Measurements from ENCODE around the gene CMC4.

Gene CMC4

GRCh38 chrX:155105919-155106318 lies 35.0 kb upstream of the CMC4 start:
- Histone ChIP-seq H3K56ac (ENCODE audit: low read length) (no peak overlapping the region), H3K23ac (ENCODE audit: low read length) (no peak overlapping the region), H2BK120ac (ENCODE audit: low read depth, low read length) (no peak overlapping the region), H3K27me3 (ENCODE audit: insufficient read depth, low read length, poor library complexity) (no peaks in the 10 kb centered on the region), H3K27ac (ENCODE audit: low read depth, low read length) (no peak overlapping the region), H4K8ac (ENCODE audit: low read depth, low read length) (no peak overlapping the region), H3K79me2 (ENCODE audit: control insufficient read depth, insufficient read depth, low read length) (no peaks in the 10 kb centered on the region), H3K4ac (ENCODE audit: low read depth, low read length) (no peak overlapping the region), H3K79me1 (ENCODE audit: low read length) (no peaks in the 10 kb centered on the region), H3K9ac (ENCODE audit: low read length) (no peak overlapping the region), H3K36me3 (ENCODE audit: control insufficient read depth, insufficient read depth, low read length) (no peaks in the 10 kb centered on the region), H2BK15ac (replicated peaks; ENCODE audit: low read depth) (no peak overlapping the region), H2AK5ac (ENCODE audit: low read length) (no peak overlapping the region), H3K4me3 (ENCODE audit: low read length) (no peak overlapping the region), H3K18ac (ENCODE audit: low read length) (no peak overlapping the region), H3K4me1 (ENCODE audit: control insufficient read depth, low read depth, low read length) (no peaks in the 10 kb centered on the region), H3K4me2 (ENCODE audit: low read length) (no peak overlapping the region), H4K5ac (ENCODE audit: low read length) (no peak overlapping the region), H2BK5ac (ENCODE audit: low read length) (no peak overlapping the region)
- no peak for DNase-seq
- WGBS (ENCODE audit: extremely low coverage, insufficient coverage, low lambda C conversion rate) = no CpG with 5 or more reads among the region's 2 CpGs

- Histone ChIP-seq H3K27me3 (ENCODE audit: insufficient read depth, low read length, poor library complexity) (no peaks in the 10 kb centered on the region), H2BK120ac (ENCODE audit: low read depth, low read length) (no peak overlapping the region), H3K9ac (ENCODE audit: low read length) (no peak overlapping the region), H3K36me3 (ENCODE audit: control insufficient read depth, insufficient read depth, low read length) (no peaks in the 10 kb centered on the region), H3K27ac (ENCODE audit: low read depth, low read length) (no peak overlapping the region), H2BK5ac (ENCODE audit: low read length) (no peak overlapping the region), H3K4me2 (ENCODE audit: low read length) (no peak overlapping the region), H3K4me1 (ENCODE audit: control insufficient read depth, low read depth, low read length) (no peaks in the 10 kb centered on the region), H2BK15ac (replicated peaks; ENCODE audit: low read depth) (no peak overlapping the region), H4K5ac (ENCODE audit: low read length) (no peak overlapping the region), H2AK5ac (ENCODE audit: low read length) (no peak overlapping the region), H3K56ac (ENCODE audit: low read length) (no peak overlapping the region), H3K4ac (ENCODE audit: low read depth, low read length) (no peak overlapping the region), H3K79me1 (ENCODE audit: low read length) (no peaks in the 10 kb centered on the region), H4K8ac (ENCODE audit: low read depth, low read length) (no peak overlapping the region), H3K23ac (ENCODE audit: low read length) (no peak overlapping the region), H3K18ac (ENCODE audit: low read length) (no peak overlapping the region), H3K79me2 (ENCODE audit: control insufficient read depth, insufficient read depth, low read length) (no peaks in the 10 kb centered on the region), H3K4me3 (ENCODE audit: low read length) (no peak overlapping the region)
- DNase-seq = peak; percentile 19
- WGBS (ENCODE audit: extremely low coverage, insufficient coverage, low lambda C conversion rate) = no CpG with 5 or more reads among the region's 4 CpGs
These were observed 23.6 kb upstream of the CMC4 start for GRCh38 chrX:155094468-155095061.

GRCh38 chrX:155086961-155087735 lies 16.2 kb upstream of the CMC4 start:
- WGBS (ENCODE audit: extremely low coverage, insufficient coverage, low lambda C conversion rate) = no CpG with 5 or more reads among the region's 26 CpGs
- no peak overlapping the region for H3K4me2 ChIP-seq (ENCODE audit: low read length)

GRCh38 chrX:155086202-155086840 lies 15.4 kb upstream of the CMC4 start:
- DNase-seq = peak; percentile 64
- no peak overlapping the region for H2AK5ac ChIP-seq (ENCODE audit: low read length)

More at GRCh38 chrX:155086961-155087735, 16.2 kb upstream of the CMC4 start:
- no peak overlapping the region for H4K8ac ChIP-seq (ENCODE audit: low read depth, low read length)
- H3K4ac ChIP-seq (ENCODE audit: low read depth, low read length) = no peak overlapping the region
- no peak overlapping the region for H3K9ac ChIP-seq (ENCODE audit: low read length)
- no peak overlapping the region for H2BK15ac ChIP-seq (replicated peaks; ENCODE audit: low read depth)
- H2BK5ac ChIP-seq (ENCODE audit: low read length) = no peak overlapping the region
- H2BK120ac ChIP-seq (ENCODE audit: low read depth, low read length) = no peak overlapping the region
- no peak overlapping the region for H3K18ac ChIP-seq (ENCODE audit: low read length)
- no peak overlapping the region for H3K27ac ChIP-seq (ENCODE audit: low read depth, low read length)
- H3K79me1 ChIP-seq (ENCODE audit: low read length) = no peaks in the 10 kb centered on the region
- no peak overlapping the region for H2AK5ac ChIP-seq (ENCODE audit: low read length)
- no peak overlapping the region for H3K56ac ChIP-seq (ENCODE audit: low read length)
- no peak overlapping the region for H4K5ac ChIP-seq (ENCODE audit: low read length)
- no peak overlapping the region for H3K23ac ChIP-seq (ENCODE audit: low read length)
- H3K4me1 ChIP-seq (ENCODE audit: control insufficient read depth, low read depth, low read length) = no peaks in the 10 kb centered on the region
- DNase-seq = no peak
- H3K79me2 ChIP-seq (ENCODE audit: control insufficient read depth, insufficient read depth, low read length) = no peaks in the 10 kb centered on the region
- no peaks in the 10 kb centered on the region for H3K36me3 ChIP-seq (ENCODE audit: control insufficient read depth, insufficient read depth, low read length)
- no peak overlapping the region for H3K4me3 ChIP-seq (ENCODE audit: low read length)
- H3K27me3 ChIP-seq (ENCODE audit: insufficient read depth, low read length, poor library complexity) = no peaks in the 10 kb centered on the region

GRCh38 chrX:155071694-155072280 lies 851 bp upstream of the CMC4 start:
- no peaks in the 10 kb centered on the region for H3K27me3 ChIP-seq (ENCODE audit: insufficient read depth, low read length, poor library complexity)
- peaks cover 3% of the 10 kb centered on the region for H3K79me2 ChIP-seq (ENCODE audit: control insufficient read depth, insufficient read depth, low read length)
- H3K9ac ChIP-seq (ENCODE audit: low read length) = peak overlapping the region; percentile 88
- no peaks in the 10 kb centered on the region for H3K4me1 ChIP-seq (ENCODE audit: control insufficient read depth, low read depth, low read length)
- H3K56ac ChIP-seq (ENCODE audit: low read length) = peak overlapping the region; percentile 98
- peak overlapping the region; percentile 44 for H3K27ac ChIP-seq (ENCODE audit: low read depth, low read length)
- peak; percentile 21 for DNase-seq
- H3K4me3 ChIP-seq (ENCODE audit: low read length) = peak overlapping the region; percentile 91
- H2BK15ac ChIP-seq (replicated peaks; ENCODE audit: low read depth) = no peak overlapping the region
- peak overlapping the region; percentile 42 for H3K18ac ChIP-seq (ENCODE audit: low read length)
- no peaks in the 10 kb centered on the region for H3K79me1 ChIP-seq (ENCODE audit: low read length)
- H2AK5ac ChIP-seq (ENCODE audit: low read length) = no peak overlapping the region
- no peak overlapping the region for H4K5ac ChIP-seq (ENCODE audit: low read length)
- peak overlapping the region; percentile 18 for H3K4me2 ChIP-seq (ENCODE audit: low read length)
- no CpG with 5 or more reads among the region's 25 CpGs for WGBS (ENCODE audit: extremely low coverage, insufficient coverage, low lambda C conversion rate)
- no peak overlapping the region for H2BK120ac ChIP-seq (ENCODE audit: low read depth, low read length)
- no peak overlapping the region for H2BK5ac ChIP-seq (ENCODE audit: low read length)
- no peak overlapping the region for H4K8ac ChIP-seq (ENCODE audit: low read depth, low read length)
- no peaks in the 10 kb centered on the region for H3K36me3 ChIP-seq (ENCODE audit: control insufficient read depth, insufficient read depth, low read length)
- H3K4ac ChIP-seq (ENCODE audit: low read depth, low read length) = peak overlapping the region; percentile 81
- no peak overlapping the region for H3K23ac ChIP-seq (ENCODE audit: low read length)

More at GRCh38 chrX:155086202-155086840, 15.4 kb upstream of the CMC4 start:
- H2BK5ac ChIP-seq (ENCODE audit: low read length) = no peak overlapping the region
- no peak overlapping the region for H3K27ac ChIP-seq (ENCODE audit: low read depth, low read length)
- H4K5ac ChIP-seq (ENCODE audit: low read length) = no peak overlapping the region
- H3K4me3 ChIP-seq (ENCODE audit: low read length) = no peak overlapping the region
- H3K9ac ChIP-seq (ENCODE audit: low read length) = no peak overlapping the region
- H3K56ac ChIP-seq (ENCODE audit: low read length) = no peak overlapping the region
- no peak overlapping the region for H3K18ac ChIP-seq (ENCODE audit: low read length)
- H3K79me2 ChIP-seq (ENCODE audit: control insufficient read depth, insufficient read depth, low read length) = no peaks in the 10 kb centered on the region
- H3K36me3 ChIP-seq (ENCODE audit: control insufficient read depth, insufficient read depth, low read length) = no peaks in the 10 kb centered on the region
- H3K27me3 ChIP-seq (ENCODE audit: insufficient read depth, low read length, poor library complexity) = no peaks in the 10 kb centered on the region
- no CpG with 5 or more reads among the region's 24 CpGs for WGBS (ENCODE audit: extremely low coverage, insufficient coverage, low lambda C conversion rate)
- no peak overlapping the region for H3K4ac ChIP-seq (ENCODE audit: low read depth, low read length)
- H3K4me1 ChIP-seq (ENCODE audit: control insufficient read depth, low read depth, low read length) = no peaks in the 10 kb centered on the region
- no peak overlapping the region for H4K8ac ChIP-seq (ENCODE audit: low read depth, low read length)
- H3K79me1 ChIP-seq (ENCODE audit: low read length) = no peaks in the 10 kb centered on the region
- H3K4me2 ChIP-seq (ENCODE audit: low read length) = no peak overlapping the region
- no peak overlapping the region for H2BK15ac ChIP-seq (replicated peaks; ENCODE audit: low read depth)
- no peak overlapping the region for H3K23ac ChIP-seq (ENCODE audit: low read length)
- no peak overlapping the region for H2BK120ac ChIP-seq (ENCODE audit: low read depth, low read length)
